ENCODE data around the gene KRTAP4-5. TPM values are rescaled to one million over a fixed set of nuclear protein-coding genes. Genes with fewer than 3 reads are reported as not detected.

KRTAP4-5 gene

Small RNA genes lying within 50 kb of the gene (small RNA-seq; reads per million reads assigned to genes)
- not detected for gene KRTAP4-17P (ENCODE audit: low read depth)
